Measurements from ENCODE around the gene SLCO2B1.

SLCO2B1 gene

GRCh38 chr11:75229466-75229865 lies 78.6 kb downstream of the SLCO2B1 start:
- no peak for DNase-seq

DNA sequence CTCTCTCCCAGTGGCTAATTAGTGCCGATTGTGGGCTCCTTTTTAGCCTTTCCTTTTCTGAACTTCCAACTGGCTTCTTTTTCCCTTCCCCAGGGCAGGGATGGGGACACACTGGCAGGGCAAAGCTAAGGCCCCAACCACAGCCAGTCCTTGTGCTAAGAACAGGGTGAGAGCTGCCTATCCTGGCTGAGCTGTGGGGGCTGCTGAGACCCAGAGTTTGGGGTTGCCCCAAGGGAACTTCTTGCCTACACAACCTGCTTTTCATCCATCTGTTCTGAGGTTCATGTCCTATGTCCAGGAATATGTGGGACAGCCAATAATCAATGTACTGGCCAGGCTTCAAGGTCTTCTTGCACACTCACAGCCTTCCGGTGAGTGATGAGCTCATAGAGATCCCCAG lies 79.7 kb downstream of the SLCO2B1 start:
- DNase-seq = no peak

GRCh38 chr11:75233754-75234172 lies 82.9 kb downstream of the SLCO2B1 start:
- no peak for DNase-seq

DNA sequence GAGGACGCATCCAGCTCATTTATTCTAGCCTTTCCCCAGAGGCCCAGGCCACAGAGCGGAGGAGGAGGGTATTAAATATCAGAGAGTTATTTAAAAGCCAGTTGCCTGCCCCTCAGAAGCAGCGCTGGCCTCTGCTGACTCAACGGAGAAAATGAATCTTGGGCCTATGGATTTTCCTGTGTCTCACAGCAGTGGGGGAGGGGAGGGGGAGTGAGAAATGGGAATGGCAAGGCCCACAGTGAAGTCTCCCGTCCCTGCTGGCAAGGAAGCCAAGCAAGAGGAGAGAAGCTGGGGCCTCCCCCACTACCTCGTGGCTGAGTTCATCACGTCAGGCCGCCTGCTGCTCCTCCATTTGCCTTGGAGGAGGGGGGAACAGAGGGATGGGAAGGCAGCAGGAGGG lies 85.2 kb downstream of the SLCO2B1 start:
- DNase-seq = no peak

DNA sequence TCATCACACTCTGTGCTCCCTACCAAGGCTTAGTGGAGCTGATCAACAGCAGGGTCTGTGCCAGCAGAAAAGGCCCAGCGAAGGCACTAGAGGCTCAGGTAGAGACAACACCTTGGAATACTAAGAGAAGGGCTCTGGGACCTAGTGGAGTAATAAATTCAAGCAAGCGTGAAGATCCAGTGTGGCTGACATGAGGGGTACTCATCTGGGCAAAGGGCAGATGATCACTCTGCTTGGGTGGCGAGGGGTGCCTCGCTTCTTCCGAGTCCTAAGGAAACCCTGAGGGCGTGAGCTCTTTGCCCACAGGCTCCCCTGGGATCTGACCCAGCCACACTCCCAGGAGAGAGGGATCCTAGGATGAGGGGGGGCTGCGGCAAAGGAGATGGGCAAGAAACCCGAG lies 86.1 kb downstream of the SLCO2B1 start:
- peak; percentile 95 for DNase-seq

GRCh38 chr11:75238595-75239440 lies 87.9 kb downstream of the SLCO2B1 start:
- DNase-seq = no peak

- DNase-seq = no peak
Observed at GRCh38 chr11:75239531-75240290, 88.8 kb downstream of the SLCO2B1 start.

DNA sequence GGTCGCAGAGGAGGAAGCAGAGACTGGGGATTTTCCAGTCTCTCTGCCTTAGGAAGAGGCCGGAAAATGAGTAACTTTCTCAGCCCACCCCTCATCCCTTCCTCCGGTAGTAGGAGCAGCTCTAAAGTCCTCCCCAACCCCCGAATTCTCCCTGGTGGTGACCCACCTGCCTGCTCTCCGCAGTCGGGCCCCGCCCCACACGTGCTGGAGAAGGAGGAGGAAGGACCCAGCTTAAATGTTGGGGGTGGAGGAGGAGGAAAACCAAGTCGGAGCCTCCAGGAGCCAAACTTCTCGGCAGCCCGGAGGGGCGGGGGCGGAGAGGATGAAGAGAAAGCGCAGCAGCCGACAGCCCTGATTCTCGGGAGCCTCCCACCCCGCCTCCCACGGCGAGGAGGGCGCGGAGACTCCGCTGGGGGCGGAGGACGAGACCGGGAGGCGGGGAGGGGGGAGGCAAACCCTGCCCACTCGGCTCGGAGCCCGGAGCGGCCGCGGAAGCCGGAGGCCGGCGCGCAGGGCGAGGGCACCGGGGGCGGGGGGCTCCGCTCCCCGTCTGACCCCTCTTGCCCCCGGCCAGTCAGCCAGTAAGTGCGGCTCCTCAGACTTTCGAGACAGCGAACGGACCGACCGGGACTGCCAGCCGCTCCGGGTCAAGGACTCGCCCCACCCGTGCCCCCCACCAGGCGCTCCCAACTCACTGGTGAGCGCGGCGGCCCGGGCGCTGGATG lies 89.6 kb downstream of the SLCO2B1 start, which contains the start of gene TPBGL:
Gene TPBGL (plus strand): TSS at position 464 of the 725 bp plus-strand sequence. CDS start 276 bp downstream, outside the sequence.
- DNase-seq = peak; percentile 49

DNA sequence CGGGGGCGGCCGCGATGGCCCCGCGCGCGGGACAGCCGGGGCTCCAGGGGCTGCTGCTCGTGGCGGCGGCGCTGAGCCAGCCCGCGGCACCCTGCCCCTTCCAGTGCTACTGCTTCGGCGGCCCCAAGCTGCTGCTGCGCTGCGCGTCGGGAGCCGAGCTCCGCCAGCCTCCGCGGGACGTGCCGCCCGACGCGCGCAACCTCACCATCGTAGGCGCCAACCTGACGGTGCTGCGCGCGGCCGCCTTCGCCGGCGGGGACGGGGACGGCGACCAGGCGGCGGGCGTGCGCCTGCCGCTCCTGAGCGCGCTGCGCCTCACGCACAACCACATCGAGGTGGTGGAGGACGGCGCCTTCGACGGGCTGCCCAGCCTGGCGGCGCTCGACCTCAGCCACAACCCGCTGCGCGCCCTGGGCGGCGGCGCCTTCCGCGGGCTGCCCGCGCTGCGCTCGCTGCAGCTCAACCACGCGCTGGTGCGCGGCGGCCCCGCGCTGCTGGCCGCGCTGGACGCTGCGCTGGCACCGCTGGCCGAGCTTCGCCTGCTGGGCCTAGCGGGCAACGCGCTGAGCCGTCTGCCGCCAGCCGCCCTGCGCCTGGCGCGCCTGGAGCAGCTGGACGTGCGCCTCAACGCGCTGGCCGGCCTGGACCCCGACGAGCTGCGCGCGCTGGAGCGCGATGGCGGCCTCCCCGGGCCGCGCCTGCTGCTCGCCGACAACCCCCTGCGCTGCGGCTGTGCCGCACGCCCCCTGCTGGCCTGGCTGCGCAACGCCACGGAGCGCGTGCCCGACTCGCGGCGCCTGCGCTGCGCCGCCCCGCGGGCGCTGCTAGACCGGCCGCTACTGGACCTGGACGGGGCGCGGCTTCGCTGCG lies 90.4 kb downstream of the SLCO2B1 start:
- peak; percentile 82 for DNase-seq

- no peak for DNase-seq
Observed at GRCh38 chr11:75241906-75242644, 91.2 kb downstream of the SLCO2B1 start.

DNA sequence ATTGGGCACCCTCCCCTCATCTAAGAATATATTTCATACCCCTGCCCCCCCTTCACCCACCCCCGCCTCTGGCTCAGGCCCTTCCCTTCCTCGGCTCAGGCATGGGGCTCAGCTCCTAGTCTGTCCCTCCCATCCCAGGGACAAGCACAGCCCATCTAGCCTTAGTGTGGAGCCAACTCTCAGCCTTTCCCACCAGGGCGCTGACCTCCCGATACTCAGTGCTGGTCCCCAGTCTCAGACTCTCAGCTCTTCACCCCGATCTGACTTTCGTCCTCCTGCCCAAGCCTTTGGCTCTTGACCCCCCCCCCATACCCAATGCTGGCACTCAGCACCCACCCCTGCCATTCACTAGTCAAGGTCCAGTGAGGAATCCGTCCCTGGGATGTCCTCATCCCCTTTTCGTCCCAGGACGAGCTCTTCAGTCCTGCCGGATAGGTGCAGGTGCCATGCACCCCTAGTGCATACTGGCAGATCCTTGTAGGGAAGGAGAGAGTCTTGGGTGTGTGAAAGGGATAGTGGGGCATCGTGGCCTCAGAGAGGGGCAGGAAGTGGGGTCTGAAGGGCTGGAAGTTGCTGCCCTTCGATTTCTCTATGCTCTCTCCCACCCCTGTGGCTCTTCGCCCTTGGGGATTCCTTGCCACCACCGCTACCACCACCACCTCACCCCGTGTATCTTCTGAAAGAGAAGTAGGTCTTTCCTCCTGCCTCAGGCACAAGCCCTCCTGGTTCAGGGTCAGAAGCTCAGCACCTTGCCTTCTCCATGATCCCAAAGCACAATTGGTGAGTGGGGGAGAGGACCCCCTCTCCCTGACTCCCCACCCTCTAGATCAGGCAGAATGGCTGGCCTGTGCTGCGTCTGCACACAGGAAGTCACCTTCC lies 92.1 kb downstream of the SLCO2B1 start:
- DNase-seq = no peak

GRCh38 chr11:75244052-75244814 lies 93.3 kb downstream of the SLCO2B1 start:
- DNase-seq = no peak

DNA sequence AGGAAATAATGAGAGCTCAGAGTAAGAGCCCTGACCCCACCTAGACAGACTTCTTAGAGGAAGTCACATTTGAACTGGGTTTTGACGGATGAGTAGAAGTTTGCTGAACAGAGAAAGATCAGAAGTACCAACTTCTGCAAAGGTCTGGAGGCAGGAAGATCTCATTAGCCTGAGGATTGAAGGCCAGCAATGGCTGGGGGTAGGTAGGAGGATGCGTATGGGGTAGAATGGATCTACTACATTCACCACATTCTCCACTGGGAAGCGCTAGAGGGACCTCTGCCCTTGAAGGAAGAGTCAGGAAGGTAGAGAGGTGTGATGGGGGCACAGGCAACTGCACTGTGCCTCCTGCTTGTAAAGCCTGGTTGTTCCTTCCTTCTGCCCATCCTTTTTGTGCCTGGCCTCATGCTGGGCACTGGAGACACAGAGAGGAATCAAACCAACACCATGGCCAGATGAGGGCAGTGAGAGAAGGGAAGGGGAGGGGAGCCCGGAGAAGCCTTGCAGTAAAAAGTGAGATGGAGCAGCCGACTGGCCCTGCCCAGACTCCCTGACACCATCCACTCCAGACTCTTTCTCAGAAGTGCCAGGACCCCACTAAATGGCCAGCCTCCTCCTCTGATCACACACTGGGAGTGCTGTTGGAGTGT lies 94.6 kb downstream of the SLCO2B1 start:
- DNase-seq = peak; percentile 60

- DNase-seq = peak; percentile 78
Observed at GRCh38 chr11:75246006-75246670, 95.2 kb downstream of the SLCO2B1 start.

GRCh38 chr11:75246671-75247350 lies 95.9 kb downstream of the SLCO2B1 start:
- DNase-seq = no peak

- no peak for DNase-seq
Observed at GRCh38 chr11:75248924-75249256, 98.0 kb downstream of the SLCO2B1 start.

DNA sequence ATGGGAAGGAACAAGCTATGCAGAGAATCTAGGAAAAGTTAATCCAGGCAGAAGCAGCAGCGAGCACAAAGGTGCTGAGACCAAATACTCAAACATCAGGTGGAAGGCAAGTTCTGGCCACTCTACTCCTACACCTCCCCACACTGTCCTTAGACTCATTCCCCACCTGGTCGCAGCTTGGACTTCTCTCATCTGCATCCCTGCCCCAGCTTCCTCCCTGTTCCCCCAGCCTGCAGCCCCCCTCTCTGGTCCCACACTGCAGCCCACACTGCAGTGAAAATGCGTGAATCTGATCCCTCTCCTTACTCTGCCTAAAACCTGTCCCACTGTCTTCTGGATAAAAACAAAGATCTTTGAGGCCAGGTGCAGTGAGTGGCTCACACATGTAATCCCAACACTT lies 98.8 kb downstream of the SLCO2B1 start:
- no peak for DNase-seq

DNA sequence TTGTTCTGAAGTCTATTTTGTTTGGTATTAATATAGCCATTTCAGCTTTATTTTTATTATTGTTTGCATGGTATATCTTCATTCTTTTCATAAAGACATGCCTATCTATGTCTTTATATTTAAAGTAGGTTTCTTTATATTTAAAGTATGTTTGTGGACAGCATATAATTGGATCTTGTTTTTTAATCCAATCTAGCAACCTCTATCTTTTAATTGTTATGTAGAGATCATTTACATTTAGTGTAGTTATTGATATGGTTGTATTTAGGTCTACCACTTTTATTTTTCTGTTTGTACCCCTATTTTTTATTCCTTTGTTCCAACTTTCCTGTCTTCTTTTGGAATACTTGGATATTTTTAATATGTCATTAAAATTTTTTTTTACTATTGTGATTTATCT lies 103.4 kb downstream of the SLCO2B1 start:
- DNase-seq = no peak
